Stromal cell of bone marrow (primary cell): ENCODE data around the gene SMCHD1.
"Not testable (repeated sequence)": the region's sequence is repeated elsewhere in the genome, so short reads cannot be mapped to it uniquely, and the experiment has no call there.

ENCODE experiments used
- DNase-seq: peaks from one replicate; pipeline ENCODE4 v3.0.0-alpha.2; 2012; ENCODE audit warnings: low read depth

SMCHD1 gene

DNA sequence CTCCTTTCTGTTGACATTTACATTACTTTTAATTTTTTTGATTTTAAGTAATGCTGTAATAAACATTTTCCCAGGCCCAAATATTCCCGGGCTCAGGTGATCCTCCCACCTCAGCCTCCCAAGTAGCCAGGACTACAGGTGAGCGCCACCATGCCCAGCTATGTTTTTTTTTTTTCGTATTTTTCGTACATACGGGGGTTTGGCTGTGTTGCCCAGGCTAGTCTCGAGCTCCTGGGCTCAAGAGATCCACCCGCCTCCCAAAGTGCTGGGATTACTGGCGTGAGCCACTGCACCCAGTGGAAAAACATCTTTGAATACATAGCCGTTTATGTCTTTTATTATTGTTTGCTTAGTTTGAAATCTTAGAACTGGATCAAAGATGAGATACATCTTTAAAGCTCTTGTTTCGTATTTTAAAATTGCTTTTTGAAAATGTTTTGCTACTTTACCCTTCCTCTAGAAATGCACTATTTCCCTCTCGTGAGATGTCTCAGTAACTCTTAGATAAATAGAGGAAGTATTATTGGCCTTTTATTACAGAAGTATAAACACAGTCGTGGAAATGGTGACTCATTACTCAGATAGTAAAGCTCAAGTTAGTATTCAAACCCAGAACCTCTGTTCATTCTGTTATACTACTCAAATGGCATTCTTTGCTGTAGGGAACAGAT lies 2.4 kb downstream of the SMCHD1 start:
- peak; percentile 79 for DNase-seq

DNA sequence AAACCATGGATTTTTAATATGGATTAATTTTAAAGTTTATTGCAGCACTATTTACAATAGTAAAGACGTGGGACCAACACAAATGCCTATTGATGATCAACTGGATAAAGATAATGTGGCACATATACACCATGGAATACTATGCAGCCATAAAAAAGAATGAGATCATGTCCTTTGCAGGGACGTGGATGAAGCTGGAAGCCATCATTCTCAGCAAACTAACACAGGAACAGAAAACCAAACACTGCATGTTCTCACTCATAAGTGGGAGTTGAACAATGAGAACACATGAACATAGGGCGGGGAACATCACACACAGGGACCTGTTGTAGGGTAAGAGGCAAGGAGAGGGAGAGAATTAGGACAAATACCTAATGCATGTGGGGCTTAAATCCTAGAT lies 5.3 kb downstream of the SMCHD1 start:
- not testable (repeated sequence) for DNase-seq

DNA sequence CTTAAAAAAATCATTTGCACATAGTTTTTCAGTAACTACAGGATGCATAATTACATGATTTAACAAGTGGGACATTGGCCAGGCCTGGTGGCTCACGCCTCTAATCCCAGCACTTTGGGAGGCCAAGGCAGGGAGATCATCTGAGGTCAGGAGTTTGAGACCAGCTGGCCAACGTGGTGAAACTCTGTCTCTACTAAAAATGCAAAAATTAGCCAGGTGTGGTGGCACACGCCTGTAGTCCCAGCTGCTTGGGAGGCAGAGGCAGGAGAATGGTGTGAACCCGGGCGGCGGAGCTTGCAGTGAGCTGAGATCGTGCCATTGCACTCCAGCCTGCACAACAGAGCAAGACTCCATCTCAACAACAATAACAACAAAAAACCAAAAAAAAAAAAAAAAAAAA lies 6.8 kb downstream of the SMCHD1 start:
- DNase-seq = not testable (repeated sequence)

DNA sequence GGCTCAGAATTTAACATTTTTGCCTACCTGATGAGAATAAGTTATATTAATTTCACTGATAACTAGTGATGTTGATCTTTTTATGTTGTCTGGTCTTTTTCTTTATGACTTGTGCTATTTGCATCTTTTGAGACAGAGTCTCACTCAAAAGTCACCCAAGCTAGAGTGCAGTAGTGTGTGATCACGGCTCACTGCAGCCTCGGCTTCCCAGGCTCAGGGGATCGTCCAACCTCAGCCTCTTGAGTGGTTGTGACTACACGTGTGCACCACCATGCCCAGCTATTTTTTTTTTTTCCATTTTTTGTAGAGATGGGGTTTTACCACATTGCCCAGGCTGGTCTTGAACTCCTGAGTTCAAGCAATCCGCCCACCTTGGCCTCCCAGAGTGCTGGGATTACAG lies 7.5 kb downstream of the SMCHD1 start:
- no peak for DNase-seq

DNA sequence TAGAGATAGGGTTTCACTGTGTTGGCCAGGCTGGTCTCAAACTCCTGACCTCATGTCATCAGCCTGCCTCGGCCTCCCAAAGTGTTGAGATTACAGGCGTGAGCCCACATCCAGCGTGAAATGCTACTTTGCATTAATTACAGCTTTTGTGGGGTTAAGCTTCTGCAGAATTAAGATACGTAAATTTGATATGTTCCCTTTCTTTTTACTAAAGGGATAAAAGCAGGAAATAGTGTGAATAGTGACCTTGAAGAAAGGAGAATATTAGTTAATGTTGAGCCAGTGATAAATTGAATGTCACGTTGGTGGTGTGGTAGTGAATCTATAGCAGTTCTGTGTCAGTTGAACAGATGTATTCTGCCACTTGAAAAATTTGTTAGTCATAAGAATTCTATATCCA lies 16.9 kb downstream of the SMCHD1 start:
- DNase-seq = no peak

DNA sequence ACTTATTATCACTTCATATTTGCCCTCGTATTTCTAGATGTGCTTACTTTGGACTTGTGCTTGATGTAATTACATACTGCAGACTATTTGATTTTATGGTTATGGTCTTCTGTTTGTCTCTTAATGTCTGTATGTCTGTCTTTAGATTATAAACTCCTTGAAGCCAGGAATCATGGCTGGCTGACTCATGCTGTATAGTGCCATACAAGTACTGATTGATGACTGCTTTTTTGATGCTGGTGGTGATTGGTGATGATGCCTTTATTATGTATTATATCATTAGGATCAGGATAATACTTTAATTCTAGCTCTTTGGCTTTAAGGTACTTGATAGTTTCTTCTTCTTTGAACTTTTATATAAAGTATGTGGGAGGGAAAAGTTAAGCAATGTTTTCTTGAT lies 17.3 kb downstream of the SMCHD1 start:
- DNase-seq = no peak

DNA sequence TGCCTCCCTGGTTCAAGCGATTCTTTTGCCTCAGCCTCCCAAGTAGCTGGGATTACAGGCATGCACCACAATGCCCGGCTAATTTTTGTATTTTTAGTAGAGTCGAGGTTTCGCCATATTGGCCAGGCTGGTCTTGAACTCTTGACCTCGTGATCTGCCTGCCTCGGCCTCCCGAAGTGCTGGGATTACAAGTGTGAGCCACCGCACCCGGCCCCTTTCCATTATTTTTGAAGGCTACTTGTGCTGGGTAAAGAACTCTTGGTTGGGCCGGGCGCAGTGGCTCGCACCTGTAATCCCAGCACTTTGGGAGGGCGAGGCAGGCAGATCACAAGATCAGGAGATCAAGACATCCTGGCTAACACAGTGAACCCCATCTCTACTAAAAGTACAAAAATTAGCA lies 23.4 kb downstream of the SMCHD1 start:
- DNase-seq = not testable (repeated sequence)

DNA sequence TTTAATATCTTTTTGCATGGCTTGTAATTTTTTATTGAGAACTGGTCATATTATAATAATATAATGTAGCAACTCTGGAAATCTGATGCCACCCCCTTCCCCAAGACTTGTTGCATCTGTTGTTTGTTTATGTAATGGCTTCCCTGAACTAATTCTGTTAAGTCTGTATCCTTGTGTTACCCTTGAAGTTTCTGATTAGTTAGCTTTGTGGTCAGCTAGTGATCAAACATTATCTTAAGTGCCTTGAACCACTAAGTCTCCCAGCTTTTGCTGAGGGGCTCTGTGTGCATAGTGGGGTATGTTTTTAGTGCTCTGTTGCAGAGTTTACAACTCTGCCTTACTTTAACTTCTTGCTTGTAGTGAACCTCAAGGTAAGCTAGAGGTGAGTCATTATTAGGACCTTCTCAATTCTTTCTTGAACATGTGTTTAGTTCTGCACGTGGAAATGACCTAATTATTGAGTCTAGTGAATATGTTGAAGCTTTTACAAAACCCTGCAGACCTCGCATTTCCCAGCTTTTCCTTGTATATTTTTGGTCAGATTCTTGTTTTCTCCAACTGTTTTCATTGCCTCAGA lies 24.8 kb downstream of the SMCHD1 start:
- no peak for DNase-seq

DNA sequence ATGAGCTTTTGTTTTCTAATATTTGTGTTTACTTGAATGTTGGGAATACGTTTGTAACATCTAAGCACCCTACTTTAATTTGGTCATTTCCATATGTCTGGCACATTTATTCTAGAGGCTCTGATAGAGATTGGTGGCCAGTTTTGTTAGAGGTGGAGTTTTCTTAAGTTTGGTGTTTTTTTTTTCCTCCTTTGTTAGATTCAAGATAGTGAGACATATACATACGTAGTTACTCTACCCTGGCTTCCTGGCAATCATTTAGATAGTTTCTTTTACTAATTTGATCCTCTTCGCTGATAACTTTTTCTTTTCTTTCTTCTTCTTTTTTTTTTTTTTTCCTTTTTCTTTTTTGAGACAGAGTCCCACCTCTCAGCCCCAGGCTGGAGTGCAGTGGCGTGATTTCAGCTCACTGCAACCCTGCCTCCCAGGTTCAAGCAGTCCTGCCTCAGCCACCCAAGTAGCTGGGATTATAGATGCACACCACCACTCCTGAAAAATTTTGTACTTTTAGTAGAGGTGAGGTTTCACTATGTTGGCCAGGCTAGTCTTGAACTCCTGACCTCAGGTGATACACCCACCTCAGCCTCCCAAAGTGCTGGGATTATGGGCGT lies 26.6 kb downstream of the SMCHD1 start:
- no peak for DNase-seq

DNA sequence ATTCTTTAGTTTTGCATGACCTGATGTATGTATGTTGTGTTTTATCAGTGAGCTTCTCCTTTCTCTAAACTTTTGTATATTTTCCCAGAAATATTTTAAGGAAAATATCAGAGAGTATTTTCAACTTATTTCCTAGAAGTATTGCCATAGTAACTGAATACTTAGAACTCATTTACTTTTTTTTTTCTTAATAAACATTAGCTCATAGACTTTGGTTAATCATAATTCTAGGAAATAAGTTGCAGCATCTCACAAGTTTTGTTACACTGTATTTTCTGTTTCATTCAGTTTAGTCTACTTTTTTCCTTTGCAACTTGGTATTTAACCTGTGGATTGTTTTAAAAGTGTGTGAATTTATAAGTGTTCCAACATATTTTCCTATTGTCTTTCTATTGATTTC lies 27.5 kb downstream of the SMCHD1 start:
- DNase-seq = no peak

DNA sequence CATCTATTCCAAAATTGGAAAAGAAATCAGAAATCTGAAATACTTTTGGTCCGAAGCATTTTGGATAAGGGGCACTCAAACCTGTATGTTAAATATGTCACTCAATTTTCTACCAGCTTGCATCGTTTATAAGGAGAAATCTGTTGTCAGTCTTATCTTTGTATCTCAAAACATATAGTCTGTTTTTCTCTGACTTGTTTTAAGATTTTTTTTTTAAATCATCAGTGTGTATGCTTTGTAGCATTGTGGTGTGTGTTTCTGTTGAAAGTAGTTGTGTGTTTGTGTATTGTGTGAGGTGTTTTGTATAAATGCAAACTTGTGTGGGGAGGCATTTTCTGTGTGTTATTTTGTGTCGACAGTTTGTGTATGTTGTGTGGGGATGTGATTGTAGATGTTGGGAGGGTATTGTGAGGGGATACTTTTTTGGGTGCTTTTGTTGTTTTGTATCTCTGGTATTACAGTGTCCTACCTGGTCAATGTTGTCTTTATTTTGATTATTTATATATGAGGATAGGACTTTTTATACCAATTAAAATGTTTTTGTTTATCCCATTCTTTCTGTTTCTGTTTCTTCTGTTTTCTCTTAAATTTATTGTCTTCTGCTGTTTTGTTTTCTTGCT lies 30.9 kb downstream of the SMCHD1 start:
- DNase-seq = peak; percentile 1

DNA sequence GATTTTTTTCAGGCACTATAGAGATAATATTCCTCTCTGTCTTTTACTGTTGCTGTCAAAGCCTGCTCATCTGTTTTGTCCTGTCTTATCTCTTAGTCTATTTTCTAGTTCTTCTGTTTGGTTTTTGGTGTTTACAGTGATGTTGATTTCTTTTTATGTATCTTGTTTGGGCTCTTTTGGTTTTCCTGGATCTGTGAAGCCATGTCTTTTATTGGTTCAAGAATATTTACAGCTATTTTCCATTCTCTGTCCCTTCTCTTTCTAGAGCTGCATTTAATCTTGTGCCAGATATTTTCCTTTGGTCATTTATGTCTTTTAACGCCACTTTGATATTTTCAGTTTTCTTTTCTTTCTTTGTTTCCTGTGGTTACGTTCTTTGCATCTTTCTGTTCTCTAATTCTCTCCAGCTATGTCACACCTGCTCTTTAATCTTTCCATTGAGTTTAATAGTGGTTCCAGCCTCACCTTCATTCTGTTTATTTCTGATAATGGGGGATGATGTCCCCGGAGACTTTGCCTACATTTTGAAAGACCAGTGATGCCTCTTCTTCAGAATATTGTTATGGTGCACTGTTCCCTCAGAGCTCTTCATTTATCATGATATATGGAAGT lies 32.0 kb downstream of the SMCHD1 start:
- DNase-seq = no peak

DNA sequence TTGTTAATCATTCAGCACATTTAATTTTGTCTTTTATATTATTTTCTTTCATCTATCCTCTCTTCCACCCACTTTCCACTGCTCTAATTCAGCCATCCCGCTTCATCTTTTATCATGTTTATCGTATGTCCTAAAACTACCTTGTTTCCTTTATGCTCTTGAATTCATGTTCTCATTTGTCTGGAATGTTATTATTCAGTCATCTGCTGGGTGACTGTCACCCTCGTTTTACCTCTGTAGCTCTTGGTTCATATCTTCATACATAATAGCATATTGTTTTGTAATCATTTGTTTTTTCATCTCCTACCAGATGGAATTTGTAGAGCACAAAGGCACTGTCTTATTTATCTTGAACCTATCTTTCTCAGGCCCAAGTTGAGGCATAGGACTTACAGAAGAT lies 37.0 kb downstream of the SMCHD1 start:
- no peak for DNase-seq

DNA sequence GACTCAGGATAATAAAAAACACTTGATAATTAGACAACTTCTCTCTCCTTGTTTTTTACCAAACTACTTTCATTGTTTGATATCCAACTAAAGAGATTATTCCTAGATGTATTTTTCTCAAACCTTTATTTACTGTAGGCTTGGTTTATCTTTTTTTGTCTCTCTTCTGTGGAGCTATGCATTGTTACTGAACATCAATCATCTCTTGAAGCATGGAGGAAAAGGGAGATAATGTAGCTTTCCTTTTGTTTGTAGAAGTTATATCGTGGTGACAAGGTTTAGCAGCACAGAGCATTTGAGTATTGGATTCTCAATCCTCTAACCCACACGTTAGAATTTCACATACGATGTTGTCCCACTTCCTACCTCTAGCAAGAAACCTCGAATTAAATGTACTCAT lies 41.7 kb downstream of the SMCHD1 start:
- no peak for DNase-seq

DNA sequence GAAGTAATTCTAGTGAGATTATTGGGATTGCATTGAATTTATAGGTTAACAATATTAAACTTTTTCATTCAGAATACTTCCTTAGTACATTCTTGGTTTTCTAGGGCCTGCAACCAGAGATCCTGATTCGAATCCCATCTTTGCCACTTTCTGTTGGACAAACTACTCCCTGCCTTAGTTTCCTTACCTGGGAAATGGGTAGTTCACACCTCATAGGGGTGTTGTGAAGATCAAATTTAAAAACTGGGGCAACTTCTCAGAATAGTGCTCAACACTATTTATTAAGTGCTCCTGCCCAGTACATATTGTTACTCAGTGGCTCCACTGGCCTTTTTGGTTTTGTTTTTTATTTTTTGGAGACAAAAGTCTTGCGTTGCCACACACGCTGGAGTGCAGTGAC lies 43.5 kb downstream of the SMCHD1 start:
- no peak for DNase-seq

DNA sequence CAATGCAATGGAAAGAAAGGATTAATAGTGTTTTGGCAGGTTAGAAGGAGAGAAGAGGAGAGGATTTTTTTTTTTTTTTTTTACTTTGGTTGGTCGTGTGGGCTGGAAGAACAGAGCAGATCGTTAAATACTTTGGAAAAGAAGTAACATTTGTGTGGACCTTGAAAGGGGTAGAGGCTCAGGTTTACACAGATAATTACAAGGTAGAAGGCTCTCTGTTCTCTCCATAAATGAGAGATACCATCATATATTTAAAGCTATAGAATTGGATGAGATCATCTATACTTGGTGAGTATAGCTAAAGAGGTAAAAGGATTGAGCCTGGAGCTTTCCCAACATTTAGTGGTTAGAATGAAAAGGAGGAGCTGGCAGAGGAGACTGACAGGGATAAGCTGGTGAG lies 49.0 kb downstream of the SMCHD1 start:
- no peak for DNase-seq

DNA sequence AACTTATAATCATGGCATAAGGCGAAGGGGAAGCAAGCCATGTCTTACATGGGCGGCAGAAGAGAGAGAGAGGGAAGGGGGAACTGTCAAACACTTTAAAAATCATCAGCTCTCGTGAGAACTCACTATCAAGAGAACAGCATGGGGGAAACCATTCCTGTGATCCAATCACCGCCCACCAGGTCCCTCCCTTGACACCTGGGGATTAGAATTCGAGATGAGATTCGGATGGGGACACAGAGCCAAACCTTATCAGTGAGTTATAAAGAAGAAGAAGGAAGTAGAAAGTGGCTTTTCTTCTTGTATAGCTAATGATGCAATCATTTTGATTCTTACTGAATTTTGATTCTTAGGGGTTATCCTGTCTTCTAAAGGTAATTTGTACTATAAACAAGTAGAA lies 51.4 kb downstream of the SMCHD1 start:
- DNase-seq = no peak

DNA sequence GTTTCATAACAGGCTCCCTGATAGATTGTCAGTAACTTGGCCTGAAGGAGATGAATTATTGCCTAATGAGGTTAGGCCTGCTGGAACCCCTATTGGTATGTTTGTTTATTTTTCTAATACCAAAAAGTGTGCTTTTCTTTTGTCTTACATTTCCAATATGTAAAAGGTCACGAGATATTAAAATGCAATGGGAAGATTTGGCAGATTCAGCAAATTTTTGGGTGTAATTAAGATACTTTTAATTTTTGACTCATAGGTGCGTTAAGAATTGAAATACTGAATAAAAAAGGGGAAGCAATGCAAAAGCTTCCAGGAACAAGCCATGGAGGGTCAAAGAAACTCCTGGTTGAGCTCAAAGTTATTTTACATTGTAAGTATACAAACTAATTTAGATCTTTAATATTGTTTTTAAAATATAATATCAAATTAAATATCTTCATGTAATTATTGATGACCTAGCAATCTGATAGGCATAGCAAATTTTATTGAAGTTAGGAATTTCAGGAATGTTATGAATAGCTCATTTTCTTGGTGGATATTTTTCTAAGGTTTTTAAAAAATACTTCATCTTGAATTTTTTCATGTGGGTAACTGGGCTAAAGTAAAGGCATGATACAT lies 52.1 kb downstream of the SMCHD1 start:
- no peak for DNase-seq

DNA sequence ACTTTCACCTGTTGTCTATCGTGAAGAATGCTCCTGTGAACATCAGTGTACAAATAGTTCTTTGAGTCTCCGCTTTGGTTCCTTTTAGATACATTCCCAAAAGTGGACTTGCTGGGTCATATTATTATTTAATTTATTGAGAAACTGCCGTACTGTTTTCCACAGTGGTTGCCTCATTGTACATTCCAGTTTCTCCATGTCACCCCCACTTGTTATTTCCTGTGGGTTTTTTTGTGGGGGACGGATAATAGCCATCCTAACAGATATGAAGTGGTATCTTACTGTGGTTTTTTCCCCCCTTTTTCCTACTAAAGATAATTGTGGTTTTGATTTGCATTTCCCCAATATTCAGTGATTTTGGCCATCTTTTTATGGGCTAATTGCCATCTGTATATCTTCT lies 53.8 kb downstream of the SMCHD1 start:
- DNase-seq = no peak

DNA sequence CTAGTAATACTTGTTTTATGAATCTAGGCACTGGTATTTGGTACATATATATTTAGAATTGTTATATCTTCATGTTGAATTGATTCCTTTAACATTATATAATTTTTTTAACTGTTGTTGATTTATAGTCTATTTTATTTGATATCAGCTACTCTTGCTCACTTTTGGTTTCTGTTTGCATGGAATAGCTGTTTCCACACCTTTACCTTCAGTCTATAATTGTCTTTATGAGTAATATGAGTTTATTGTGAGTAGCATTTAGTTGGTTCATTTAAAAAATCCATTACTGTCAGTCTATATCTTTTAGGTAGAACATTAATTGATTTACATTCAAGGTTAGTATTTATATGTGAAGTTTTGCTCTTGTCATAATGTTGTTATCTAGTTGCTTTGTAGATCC lies 58.6 kb downstream of the SMCHD1 start:
- no peak for DNase-seq

DNA sequence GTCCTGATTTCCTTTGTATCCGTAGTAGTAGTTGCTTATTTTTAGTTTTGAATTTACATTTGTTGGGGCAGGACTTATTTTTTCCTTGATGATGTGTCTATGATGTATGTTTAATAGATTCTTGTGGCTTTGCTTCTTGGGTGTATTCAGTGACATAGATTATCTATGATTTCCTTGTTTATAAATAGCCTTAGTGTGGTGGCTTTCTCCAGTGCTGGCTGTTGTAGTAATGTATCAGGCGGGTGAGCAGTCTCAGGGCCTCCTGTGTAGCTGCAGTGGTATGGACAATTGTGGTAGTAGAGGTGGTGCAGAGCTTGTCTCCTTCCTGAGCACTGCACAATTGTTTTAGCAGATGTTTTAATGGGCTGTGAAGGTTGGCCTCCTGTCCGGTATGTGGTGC lies 60.5 kb downstream of the SMCHD1 start:
- DNase-seq = no peak
